Measurements from ENCODE around the gene ARHGAP40. TPM values are rescaled to one million over a fixed set of nuclear protein-coding genes. Genes with fewer than 3 reads are reported as not detected.

The ARHGAP40 gene
- total and polyA plus RNA-seq, 9 of the 15 experiments (the other 6 are each of a cell fraction or from before 2014, with no cell fraction given), result not detected

DNA sequence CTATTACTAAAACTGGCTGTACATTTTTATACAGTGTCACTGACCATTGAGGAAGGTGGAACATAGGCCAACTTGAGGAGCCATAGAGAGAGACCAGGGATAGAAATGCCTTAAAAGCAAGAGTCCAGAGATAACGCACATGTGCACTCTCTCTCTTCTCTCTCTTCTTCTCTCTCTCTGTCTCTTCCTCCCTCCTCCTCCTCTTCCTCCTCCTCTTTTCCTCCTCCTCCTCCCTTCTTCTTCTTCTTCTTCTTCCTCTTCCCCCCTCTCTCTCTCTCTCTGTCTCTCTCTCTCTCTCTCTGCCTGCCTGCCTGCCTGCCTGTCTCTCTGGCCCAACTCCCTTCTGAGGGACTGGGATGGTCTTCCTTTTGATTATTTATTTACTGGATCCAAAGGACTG lies 36.9 kb upstream of the ARHGAP40 start:
- Histone ChIP-seq H3K9me1 (ENCODE audit: control insufficient read depth, insufficient read depth, low read length) (no peaks in the 10 kb centered on the region), H4K20me1 (replicated peaks; ENCODE audit: control insufficient read depth, insufficient read depth, low read length) (no peaks in the 10 kb centered on the region), H3K4me3 (no peak overlapping the region), H3K27ac (ENCODE audit: extremely low read depth, low read depth, low read length) (no peak overlapping the region), H3K4me1 (replicated peaks in 1 of 2; ENCODE audit: control insufficient read depth in 2 of 2, insufficient read depth in 2 of 2, low read length in 2 of 2) (peaks cover 13 to 18% of the 10 kb centered on the region in 2 experiments; a peak in 4 of 5 replicates), H3K9ac (ENCODE audit: insufficient read depth in 1 of 2, low read depth in 2 of 2, low read length in 2 of 2) (no peak overlapping the region), H3K4me2 (ENCODE audit: insufficient read depth, low read length) (no peak overlapping the region), H3K27me3 (ENCODE audit: control insufficient read depth in 2 of 2, insufficient read depth in 2 of 2, low read length in 2 of 2) (no peaks in the 10 kb centered on the region), H3K36me3 (ENCODE audit: control insufficient read depth, insufficient read depth, low read length) (peaks cover 53% of the 10 kb centered on the region), H3K79me2 (ENCODE audit: control insufficient read depth, insufficient read depth, low read length) (no peaks in the 10 kb centered on the region), H2AFZ (ENCODE audit: low read depth, low read length) (no peak overlapping the region), H3K9me3 (replicated peaks; ENCODE audit: control insufficient read depth, insufficient read depth, low read depth, low read length) (no peaks in the 10 kb centered on the region)
- intact Hi-C loops (cut with micrococcal nuclease) (no loop called here), in situ Hi-C loops (cut with MboI) (no loop called here)
- no CpG with 5 or more reads among the region's 1 CpG for whole genome bisulfite sequencing (ENCODE audit: insufficient coverage, low coverage, missing lambda C conversion rate)
- peak; percentile 70 for FAIRE-seq
- ATAC-seq, result no peak; the same call in 2 of the 3 replicates
- no TSS peak for BruUV-seq (replicated peaks)
- ChIA-PET POLR2A (no interaction called here), CTCF (ENCODE audit: low intra/inter-chr PET ratio) (no interaction called here)
- TF ChIP-seq SMC3 (conservative IDR thresholded peaks at IDR 0.05; ENCODE audit: insufficient read depth, low read depth, low read length), result no peak
- TF ChIP-seq ILF3 (IDR thresholded peaks at IDR 0.05; ENCODE audit: borderline replicate concordance), result no peak
- TF ChIP-seq CUX1 (CRISPR knock-in tag; IDR thresholded peaks at IDR 0.05), result no peak
- TF ChIP-seq, protein P1, sequence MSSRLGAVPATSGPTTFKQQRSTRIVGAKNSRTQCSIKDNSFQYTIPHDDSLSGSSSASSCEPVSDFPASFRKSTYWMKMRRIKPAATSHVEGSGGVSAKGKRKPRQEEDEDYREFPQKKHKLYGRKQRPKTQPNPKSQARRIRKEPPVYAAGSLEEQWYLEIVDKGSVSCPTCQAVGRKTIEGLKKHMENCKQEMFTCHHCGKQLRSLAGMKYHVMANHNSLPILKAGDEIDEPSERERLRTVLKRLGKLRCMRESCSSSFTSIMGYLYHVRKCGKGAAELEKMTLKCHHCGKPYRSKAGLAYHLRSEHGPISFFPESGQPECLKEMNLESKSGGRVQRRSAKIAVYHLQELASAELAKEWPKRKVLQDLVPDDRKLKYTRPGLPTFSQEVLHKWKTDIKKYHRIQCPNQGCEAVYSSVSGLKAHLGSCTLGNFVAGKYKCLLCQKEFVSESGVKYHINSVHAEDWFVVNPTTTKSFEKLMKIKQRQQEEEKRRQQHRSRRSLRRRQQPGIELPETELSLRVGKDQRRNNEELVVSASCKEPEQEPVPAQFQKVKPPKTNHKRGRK (tag; IDR thresholded peaks at IDR 0.05), result peak; percentile 50; the same call in 1 of the 2 replicates
- no peak for DNase-seq (ENCODE audit: extremely low read depth in 1 of 4, low spot score in 3 of 4)

Measured in K562 (cell line).